HUES64 (cell line): ENCODE measurements around the gene MIB2.

ENCODE experiments used
- H3K27ac ChIP-seq: 2 replicates; pipeline ENCODE4 v1.7.0; 2013; ENCODE audit warnings: low read depth, low read length, inconsistent platforms
- H3K27me3 ChIP-seq: 2 replicates; pipeline ENCODE4 v1.6.1; 2013; ENCODE audit warnings: mild to moderate bottlenecking, low read length; ENCODE audit not compliant: insufficient read depth
- H3K36me3 ChIP-seq: 2 replicates; pipeline ENCODE4 v1.6.1; 2013; ENCODE audit warnings: mild to moderate bottlenecking, low read length; ENCODE audit not compliant: insufficient read depth
- H3K4me1 ChIP-seq: 2 replicates; pipeline ENCODE4 v1.6.1; 2013; ENCODE audit warnings: mild to moderate bottlenecking, low read length, moderate library complexity; ENCODE audit not compliant: insufficient read depth
- H3K4me3 ChIP-seq: 2 replicates; pipeline ENCODE4 v1.5.1; 2013; ENCODE audit warnings: mild to moderate bottlenecking, low read length, moderate library complexity
- H3K9ac ChIP-seq: 2 replicates; pipeline ENCODE4 v1.6.1; 2013; ENCODE audit warnings: mild to moderate bottlenecking, low read depth, low read length
- H3K9me3 ChIP-seq: 2 replicates; pipeline ENCODE4 v1.6.1; 2013; ENCODE audit warnings: low read depth, low read length; ENCODE audit not compliant: insufficient read depth
- whole genome bisulfite sequencing: fragments of 150-250, 120-280 bp; methylation state at CpG from one replicate; pipeline ENCODE4 v1.1.7; 2013; ENCODE audit warnings: missing lambda C conversion rate; 5-methylcytosine and 5-hydroxymethylcytosine counted together

Gene MIB2

DNA sequence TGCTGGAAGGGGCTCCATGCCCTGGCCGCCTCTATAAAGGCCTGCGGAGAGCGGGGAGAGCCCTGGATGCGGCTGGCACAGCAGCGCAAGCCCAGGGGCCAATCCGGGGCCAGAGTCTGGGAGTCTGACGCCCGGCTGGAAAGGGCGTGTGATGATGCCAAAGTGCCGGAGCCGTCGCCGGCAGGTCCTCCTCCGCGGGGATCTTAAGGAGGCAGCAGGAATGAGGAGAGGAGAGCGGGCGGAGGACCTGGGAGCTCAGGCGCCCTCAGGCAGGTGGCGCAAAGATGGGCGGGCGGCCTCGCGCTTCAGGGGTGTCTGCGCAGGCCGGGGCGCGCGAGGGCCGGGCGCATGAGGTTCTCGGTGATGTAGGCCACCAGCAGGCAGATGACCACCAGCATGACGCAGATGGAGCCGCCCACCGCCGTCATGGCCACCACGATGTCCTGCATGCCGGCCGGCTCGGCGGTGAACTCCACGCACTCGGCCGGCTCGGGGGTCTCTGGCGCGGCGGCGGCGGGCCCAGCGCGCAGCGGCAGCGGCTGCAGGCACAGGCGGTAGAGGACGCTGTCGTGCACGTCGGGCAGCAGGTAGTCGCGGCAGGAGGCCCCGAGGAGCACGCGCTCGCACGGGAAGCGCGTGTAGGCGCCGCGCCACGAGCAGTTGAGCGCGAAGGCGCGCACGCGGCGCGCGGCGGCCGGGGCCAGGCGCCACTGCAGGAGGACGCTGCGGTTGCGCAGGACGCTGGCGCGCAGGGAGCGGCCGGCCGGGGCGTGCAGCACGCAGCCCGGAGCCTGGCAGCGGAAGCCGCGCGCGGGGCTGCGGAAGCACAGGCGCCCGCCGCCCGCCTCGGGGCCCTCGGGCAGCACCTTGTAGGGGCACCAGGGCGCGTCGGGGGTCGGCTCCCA is 16.0 kb upstream of the MIB2 start:
- Histone ChIP-seq H3K4me3 (peak overlapping the region; percentile 50), H3K9ac (peak overlapping the region; percentile 60), H3K4me1 (0 out of 2 replicates have a peak, but pooled peaks cover 5% of the 10 kb centered on the region), H3K27me3 (peaks cover 69% of the 10 kb centered on the region), H3K9me3 (no peaks in the 10 kb centered on the region), H3K36me3 (no peaks in the 10 kb centered on the region), H3K27ac (no peak overlapping the region)
- 11% methylated on average over 111 of the region's 111 CpGs for WGBS

DNA sequence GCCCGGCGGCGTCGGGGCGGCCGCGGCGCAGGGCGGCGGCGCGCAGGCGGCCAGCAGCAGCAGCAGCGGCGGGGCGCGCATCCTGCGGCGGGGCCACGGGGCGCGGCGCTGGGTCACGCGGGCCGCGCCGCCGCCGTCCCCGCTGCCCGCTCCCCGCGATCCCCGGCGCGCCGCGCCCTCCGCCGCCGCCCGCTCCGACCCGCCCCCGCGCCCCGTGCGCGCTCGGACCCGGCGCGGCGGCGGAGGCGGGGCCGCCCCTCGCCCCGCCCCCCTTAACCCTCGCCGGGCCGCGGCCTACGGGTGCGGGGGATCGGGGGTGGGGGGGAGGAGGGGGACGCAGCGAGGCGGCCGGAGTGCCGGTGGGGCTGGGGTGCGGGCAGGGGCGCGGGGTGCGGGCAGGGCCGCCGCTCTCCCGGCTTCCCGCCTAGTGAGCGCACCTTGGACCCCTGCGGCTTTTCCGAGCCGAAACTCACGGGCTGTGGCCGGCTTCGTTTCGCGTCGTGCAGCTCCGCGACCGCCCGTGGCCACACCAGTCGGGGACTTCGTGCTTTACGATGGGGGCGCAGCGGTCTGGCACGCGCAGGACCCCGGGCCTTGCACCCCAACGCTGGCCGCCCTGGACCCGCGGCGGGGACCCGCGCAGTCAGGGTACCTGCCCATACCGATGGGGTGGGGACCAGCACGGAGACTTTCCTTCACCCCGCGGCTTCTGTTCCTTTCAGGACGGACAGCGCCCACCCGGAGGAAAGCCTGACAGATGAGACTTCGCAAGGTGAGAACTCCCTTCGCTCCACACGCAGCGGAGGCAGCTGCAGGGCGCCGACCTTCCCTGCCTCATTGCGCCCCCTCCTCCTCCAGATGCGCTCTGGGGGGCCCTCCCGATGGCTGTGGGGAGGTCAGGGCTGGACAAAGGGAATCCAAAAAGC is 15.1 kb upstream of the MIB2 start, which contains the start of gene FNDC10:
Gene FNDC10 (minus strand): TSS at position 201 of the 926 bp plus-strand sequence. CDS start 120 bp downstream, at position 81.
- H3K9ac ChIP-seq = peak within 1 kb of the TSS; percentile 60
- H3K4me3 ChIP-seq = peak within 1 kb of the TSS; percentile 57
- no peaks in the 10 kb centered on the region for H3K9me3 ChIP-seq
- H3K27me3 ChIP-seq = peaks cover 63% of the 10 kb centered on the region
- 0 out of 2 replicates have a peak, but pooled peaks cover 5% of the 10 kb centered on the region for H3K4me1 ChIP-seq
- H3K36me3 ChIP-seq = no peaks in the 10 kb centered on the region
- H3K27ac ChIP-seq = no peak within 1 kb of the TSS
- WGBS = 3% methylated on average over 108 of the region's 125 CpGs

DNA sequence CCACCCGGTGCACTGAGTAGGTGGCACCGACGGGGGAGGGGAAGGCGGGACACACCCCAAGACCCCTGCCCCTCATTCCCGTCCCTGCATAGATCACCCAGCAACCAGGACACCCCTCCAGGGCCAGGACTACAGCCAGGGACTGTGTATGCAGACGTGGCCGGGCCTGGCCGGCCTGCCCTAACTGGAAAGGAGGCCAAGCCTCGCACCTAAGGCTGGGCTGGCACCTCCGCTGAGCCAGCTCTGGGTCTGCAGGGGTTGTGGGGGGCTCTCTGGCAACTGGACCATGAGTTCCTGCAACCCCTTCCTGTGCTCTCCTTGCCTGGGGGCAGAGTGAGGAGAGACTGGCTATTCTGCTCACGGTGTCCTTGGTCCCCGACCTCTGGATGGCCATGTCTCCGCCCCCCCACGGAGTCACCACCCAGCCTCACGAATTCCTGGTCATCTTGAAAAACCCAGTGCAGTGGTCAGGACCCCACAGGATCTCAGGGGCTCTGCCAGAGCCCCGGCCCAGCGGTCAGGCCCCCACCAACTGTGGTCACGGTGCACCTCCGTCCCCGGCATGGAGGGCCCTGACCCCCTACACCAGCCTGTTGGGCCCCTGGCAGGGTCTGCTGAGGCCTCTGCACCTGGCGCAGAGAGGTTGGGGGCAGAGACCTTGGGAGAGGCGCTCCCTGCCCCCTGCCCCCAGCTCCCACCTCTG is 14.3 kb upstream of the MIB2 start:
- H3K9ac ChIP-seq = no peak overlapping the region

DNA sequence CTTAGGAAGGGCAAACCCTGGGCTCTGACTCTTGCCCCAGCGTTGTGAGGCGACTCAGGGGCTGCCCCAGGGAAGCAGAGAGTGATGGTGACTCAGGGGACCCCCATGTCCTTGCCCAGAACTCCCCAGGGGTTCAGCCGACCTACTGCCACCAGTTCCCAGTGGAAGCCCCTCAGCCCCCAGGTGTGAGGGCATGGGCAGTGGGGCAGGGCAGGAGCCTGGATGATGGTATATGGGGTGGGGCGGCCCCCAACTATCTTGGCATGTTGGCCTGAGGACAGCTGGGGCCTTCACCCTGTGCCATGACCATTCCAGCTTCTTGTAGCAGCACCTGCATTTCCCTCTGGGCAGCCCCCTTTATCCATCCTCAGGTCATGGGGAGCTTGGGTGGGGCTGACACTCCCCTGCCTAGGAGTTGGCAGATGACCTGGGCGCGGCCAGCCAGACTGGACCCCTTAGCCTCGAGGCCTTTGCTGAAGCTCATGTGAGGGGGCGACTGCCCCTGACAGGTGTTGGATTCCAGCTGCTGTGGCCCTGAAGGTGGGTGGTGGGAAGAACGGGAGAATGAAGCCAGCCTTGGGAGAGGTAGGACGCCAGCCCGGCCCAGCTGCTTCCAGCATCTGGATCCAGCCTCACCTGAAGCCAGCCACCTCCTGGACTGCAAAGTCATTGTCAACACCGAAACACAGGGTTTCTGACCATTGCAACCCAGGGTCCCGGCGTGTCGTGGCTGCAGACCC is 13.6 kb upstream of the MIB2 start:
- Histone ChIP-seq H3K36me3 (no peaks in the 10 kb centered on the region), H3K9ac (no peak overlapping the region), H3K27me3 (peaks cover 48% of the 10 kb centered on the region), H3K9me3 (no peaks in the 10 kb centered on the region), H3K4me1 (0 out of 2 replicates have a peak, but pooled peaks cover 4% of the 10 kb centered on the region), H3K27ac (no peak overlapping the region), H3K4me3 (no peak overlapping the region)
- 87% methylated on average over 15 of the region's 15 CpGs for WGBS

More for the DNA sequence above, 14.3 kb upstream of the MIB2 start:
- Histone ChIP-seq H3K27ac (no peak overlapping the region), H3K4me1 (0 out of 2 replicates have a peak, but pooled peaks cover 5% of the 10 kb centered on the region), H3K4me3 (peak overlapping the region; percentile 57; the same call in 1 of the 2 replicates), H3K27me3 (peaks cover 55% of the 10 kb centered on the region), H3K36me3 (no peaks in the 10 kb centered on the region), H3K9me3 (no peaks in the 10 kb centered on the region)
- 71% methylated on average over 22 of the region's 22 CpGs for WGBS

DNA sequence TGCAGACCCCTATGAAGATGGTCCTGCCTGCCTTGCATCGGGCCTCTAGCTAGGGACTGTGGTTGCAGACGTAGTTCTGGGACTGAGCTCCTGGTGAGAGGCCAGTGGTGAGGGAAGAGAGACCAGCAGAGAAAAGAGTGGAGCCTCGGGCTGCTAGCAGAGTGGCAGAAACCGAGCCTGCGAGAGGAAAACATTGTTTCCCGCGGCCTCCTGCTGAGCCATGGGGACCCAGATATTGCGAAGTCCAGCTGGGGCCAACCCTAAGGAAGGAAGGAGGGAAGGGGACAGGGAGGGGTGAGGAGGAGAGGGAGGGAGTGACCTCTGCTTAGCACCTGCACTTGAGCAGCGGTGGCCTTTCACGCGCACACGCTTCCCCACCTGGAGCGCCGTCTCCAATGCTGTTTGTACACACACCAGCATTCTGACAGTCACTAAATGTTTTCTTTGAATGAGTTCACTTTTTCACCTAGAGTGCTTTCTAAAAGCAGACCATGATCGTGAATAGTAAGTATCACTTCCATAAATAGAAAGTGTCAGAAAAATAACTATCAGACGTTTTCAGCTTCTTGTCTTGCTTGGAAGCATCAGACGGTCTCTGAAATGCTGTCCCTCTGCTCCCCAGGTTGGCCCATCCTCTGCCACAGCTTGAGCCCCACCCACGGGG is 12.9 kb upstream of the MIB2 start:
- no peaks in the 10 kb centered on the region for H3K9me3 ChIP-seq
- peaks cover 45% of the 10 kb centered on the region for H3K27me3 ChIP-seq
- H3K27ac ChIP-seq = no peak overlapping the region
- WGBS = 76% methylated on average over 18 of the region's 18 CpGs
- no peaks in the 10 kb centered on the region for H3K36me3 ChIP-seq
- no peak overlapping the region for H3K9ac ChIP-seq
- H3K4me3 ChIP-seq = no peak overlapping the region
- H3K4me1 ChIP-seq = no peaks in the 10 kb centered on the region

DNA sequence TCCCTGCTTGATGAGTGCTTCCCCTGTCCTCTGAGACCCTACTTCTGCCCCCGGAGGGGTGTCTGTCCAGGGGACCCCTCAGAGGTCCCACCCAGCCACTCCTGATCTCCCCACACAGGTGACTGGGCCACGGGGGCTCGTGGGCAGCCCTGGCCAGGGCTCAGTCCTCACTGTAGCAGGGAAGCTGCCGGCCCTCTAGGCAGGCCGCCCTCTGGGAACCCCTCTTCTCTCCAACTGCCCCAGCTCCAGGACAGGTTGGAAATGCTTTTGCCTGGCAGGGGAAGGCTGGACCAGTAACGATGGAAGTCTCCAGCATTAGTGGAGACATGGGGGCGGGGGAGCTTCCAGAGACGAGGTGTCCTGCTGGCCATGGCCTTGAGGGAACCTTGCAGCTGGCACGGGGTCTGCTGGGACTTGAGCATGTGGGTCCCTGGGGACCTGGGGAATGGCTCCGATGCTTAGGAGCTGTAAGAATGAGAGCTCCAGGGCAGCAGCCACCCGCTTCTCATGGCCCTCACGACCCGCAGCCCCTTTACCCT is 12.3 kb upstream of the MIB2 start:
- Histone ChIP-seq H3K27me3 (peaks cover 42% of the 10 kb centered on the region), H3K9ac (no peak overlapping the region), H3K27ac (no peak overlapping the region), H3K4me1 (no peaks in the 10 kb centered on the region), H3K36me3 (no peaks in the 10 kb centered on the region), H3K9me3 (no peaks in the 10 kb centered on the region), H3K4me3 (no peak overlapping the region)
- 75% methylated on average over 13 of the region's 13 CpGs for WGBS

DNA sequence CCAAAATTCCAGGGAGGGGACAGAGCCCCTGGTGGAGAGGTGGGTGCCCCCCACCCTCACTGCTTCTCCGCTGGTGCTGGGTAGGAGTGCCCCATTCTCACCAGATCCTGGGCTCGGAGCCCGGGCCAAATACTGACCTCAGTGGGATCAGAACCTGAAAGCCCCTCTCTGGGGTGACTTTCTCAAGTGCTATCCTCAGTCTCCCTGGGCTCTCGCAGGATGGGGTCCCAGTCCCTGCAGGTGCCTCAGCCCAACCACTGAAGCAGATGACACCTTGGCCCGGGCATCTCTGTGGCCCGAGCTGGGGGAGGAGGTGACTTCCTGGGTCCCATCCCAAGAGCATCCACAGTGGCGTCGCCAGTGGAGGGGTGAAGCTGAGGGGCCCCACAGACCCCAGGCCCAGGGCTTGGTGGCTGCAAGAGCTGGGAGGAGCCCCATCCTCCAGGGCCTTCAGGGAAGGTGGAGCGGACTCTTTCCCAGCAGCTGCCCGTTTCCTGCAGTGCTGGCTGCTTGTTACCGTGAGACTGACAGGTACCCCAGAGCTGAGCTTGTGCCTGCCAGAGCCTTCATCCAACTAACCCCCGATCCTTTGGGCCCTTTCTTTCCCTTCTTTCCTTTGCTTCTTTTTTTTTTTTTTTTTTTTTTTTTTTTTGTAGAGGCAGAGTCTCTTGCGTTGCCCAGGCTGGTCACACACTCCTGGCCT is 11.5 kb upstream of the MIB2 start:
- no peaks in the 10 kb centered on the region for H3K36me3 ChIP-seq
- WGBS = 83% methylated on average over 13 of the region's 13 CpGs
- H3K4me3 ChIP-seq = no peak overlapping the region
- no peak overlapping the region for H3K27ac ChIP-seq
- peaks cover 34% of the 10 kb centered on the region for H3K27me3 ChIP-seq
- H3K9me3 ChIP-seq = no peaks in the 10 kb centered on the region
- no peaks in the 10 kb centered on the region for H3K4me1 ChIP-seq
- H3K9ac ChIP-seq = no peak overlapping the region

DNA sequence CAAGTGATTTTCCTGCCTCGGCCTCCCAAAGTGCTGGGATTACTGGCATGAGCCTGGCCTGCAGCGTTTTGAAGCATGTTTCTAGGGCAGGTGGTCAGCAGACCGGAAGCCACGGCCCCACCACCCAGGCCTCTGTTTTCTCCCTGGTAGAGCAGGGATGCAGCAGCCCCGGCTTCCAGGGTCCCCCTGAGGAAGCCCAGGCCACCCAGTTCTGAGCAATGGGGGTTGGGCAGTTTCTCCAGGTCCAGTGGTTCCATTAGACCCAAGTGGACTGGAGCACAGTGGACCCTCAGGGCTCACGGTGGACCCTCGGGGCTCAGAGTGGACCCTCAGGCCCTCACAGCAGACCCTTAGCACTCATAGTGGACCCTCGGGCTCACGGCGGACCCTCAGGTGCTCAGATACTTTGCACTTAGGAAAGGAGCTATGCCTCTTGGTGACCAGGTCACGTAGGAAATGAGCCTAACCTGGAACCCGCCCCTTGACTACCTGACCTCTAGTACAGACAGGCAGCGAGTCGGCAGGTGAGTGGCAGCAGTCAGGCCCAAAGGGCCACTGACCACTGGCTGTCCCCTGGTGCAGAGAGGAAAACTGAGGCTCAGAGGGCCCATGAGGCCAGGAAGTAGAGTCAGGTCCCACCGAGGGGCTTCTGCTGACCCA is 10.8 kb upstream of the MIB2 start:
- Histone ChIP-seq H3K4me1 (no peaks in the 10 kb centered on the region), H3K36me3 (no peaks in the 10 kb centered on the region), H3K27ac (no peak overlapping the region), H3K4me3 (no peak overlapping the region), H3K27me3 (peaks cover 27% of the 10 kb centered on the region), H3K9ac (no peak overlapping the region), H3K9me3 (no peaks in the 10 kb centered on the region)
- WGBS = 79% methylated on average over 15 of the region's 15 CpGs

DNA sequence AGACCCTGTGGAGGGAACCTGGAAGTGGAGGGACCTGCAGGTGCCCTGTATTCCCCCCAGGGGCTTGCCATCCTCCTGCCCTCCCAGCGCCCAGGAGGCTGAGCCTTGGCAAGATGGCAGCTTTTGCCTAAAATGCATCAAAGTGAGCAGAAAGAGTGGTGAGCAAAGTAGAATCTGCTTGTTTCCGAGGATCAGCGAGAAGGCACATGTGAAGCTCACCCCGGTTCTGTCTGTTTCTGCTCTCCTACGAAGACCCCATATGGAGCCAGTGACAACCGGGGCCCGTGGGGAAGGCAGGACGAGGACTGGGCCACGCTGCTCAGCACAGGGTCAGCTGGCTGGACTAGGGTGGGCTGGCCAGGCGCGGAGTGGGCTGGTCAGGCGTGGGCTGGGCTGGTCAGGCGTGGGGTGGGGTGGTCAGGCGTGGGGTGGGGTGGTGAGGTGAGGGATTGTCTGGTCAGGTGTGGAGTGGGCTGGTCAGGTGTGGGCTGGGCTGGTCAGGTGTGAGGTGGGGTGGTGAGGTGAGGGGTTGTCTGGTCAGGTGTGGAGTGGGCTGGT is 10.2 kb upstream of the MIB2 start:
- Histone ChIP-seq H3K4me3 (no peak overlapping the region), H3K36me3 (no peaks in the 10 kb centered on the region), H3K27me3 (peaks cover 25% of the 10 kb centered on the region), H3K9me3 (no peaks in the 10 kb centered on the region), H3K27ac (no peak overlapping the region), H3K9ac (no peak overlapping the region), H3K4me1 (no peaks in the 10 kb centered on the region)
- 83% methylated on average over 14 of the region's 14 CpGs for WGBS
